ENCODE data around the gene ASXL3.

ASXL3 gene

GRCh38 chr18:33729556-33729955, 151.5 kb downstream of the ASXL3 start:
- DNase-seq (ENCODE audit: low read depth): no peak
- no peak for TF ChIP-seq CTCF (IDR thresholded peaks at IDR 0.05; ENCODE audit: low read depth, low read length, missing control alignments)

GRCh38 chr18:33733376-33733775, 155.4 kb downstream of the ASXL3 start:
- DNase-seq (ENCODE audit: low read depth): no peak
- TF ChIP-seq CTCF (IDR thresholded peaks at IDR 0.05; ENCODE audit: low read depth, low read length, missing control alignments): no peak
- H3K4me3 ChIP-seq (ENCODE audit: low read depth, low read length): no peak overlapping the region

More at GRCh38 chr18:33729556-33729955, 151.5 kb downstream of the ASXL3 start:
- H3K4me3 ChIP-seq (ENCODE audit: low read depth, low read length): no peak overlapping the region

- no peak overlapping the region for H3K4me3 ChIP-seq (ENCODE audit: low read depth, low read length)
- no peak for TF ChIP-seq CTCF (IDR thresholded peaks at IDR 0.05; ENCODE audit: low read depth, low read length, missing control alignments)
- no peak for DNase-seq (ENCODE audit: low read depth)
These were observed 157.4 kb downstream of the ASXL3 start for GRCh38 chr18:33735428-33735827.

- TF ChIP-seq CTCF (IDR thresholded peaks at IDR 0.05; ENCODE audit: low read depth, low read length, missing control alignments): no peak
- DNase-seq (ENCODE audit: low read depth): no peak
- H3K4me3 ChIP-seq (ENCODE audit: low read depth, low read length): no peak overlapping the region
These were observed 163.7 kb downstream of the ASXL3 start for GRCh38 chr18:33741760-33742159.

GRCh38 chr18:33744032-33744697, 166.1 kb downstream of the ASXL3 start:
- H3K4me3 ChIP-seq (ENCODE audit: low read depth, low read length): no peak overlapping the region
- no peak for DNase-seq (ENCODE audit: low read depth)
- no peak for TF ChIP-seq CTCF (IDR thresholded peaks at IDR 0.05; ENCODE audit: low read depth, low read length, missing control alignments)

- DNase-seq (ENCODE audit: low read depth): no peak
- TF ChIP-seq CTCF (IDR thresholded peaks at IDR 0.05; ENCODE audit: low read depth, low read length, missing control alignments): no peak
- H3K4me3 ChIP-seq (ENCODE audit: low read depth, low read length): no peak overlapping the region
These were observed 167.3 kb downstream of the ASXL3 start for GRCh38 chr18:33745151-33745795.

All from GM12864 (cell line).